AG08395 (cell line): ENCODE results near the gene GLCE.
"Not testable (repeated sequence)": the region's sequence is repeated elsewhere in the genome, so short reads cannot be mapped to it uniquely, and the experiment has no call there.

Experiments used
- DNase-seq: peaks from one replicate; pipeline ENCODE4 v3.0.0; 2012; ENCODE audit warnings: mixed read lengths, low spot score

Gene GLCE

DNA sequence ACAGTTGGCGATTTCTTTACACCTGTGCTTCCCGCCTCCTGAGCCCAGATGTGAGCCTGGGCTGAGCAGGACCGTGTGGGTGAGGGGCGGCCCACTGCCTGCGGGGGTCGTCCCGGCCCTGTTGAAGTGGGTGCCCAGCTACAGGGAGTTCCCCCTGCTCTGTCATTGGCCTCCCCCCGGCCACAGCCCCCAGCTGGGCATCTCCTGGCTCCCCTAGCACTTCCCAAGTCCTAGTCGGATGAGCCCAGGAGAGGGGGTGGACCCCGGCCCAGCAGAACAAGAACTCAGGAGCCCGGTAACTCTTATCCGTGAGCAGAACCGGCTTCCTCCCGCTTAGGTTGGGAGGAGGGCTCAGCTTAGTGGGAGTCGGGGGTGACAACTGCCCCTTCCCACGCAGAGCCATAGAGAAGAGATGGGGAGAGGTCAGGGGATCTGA is 139.0 kb downstream of the GLCE start:
- DNase-seq = no peak

DNA sequence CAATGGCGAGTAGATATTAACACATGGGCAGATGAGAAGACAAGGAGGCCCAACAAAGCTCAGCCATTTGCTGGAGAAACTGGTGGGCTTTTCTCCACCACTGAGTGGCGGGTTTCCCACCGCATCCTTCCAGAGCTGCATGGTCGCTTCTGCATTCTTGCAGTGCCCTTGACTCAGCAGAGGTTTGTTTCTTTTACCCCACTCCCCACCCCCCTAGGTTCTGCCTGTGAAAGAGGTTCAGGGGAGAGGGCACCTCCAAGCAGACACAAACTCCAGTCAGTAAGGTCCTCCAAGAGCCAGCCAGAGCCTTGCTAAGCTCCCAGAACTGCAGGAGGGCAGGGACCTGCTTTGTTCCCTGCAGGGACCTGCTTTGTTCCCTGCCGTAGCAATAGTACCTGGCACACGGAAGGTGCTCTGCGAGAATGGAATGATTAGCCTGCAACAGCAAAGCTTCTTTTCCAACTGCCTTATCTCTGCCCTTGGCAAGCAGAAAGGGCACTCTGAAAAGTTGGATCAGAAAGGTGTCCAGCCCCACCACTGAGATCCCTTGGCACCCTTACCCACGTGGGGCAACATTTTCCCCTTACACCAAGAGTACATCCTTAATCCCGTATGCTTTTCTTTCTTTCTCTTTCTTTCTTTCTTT is 139.6 kb downstream of the GLCE start:
- DNase-seq = no peak

DNA sequence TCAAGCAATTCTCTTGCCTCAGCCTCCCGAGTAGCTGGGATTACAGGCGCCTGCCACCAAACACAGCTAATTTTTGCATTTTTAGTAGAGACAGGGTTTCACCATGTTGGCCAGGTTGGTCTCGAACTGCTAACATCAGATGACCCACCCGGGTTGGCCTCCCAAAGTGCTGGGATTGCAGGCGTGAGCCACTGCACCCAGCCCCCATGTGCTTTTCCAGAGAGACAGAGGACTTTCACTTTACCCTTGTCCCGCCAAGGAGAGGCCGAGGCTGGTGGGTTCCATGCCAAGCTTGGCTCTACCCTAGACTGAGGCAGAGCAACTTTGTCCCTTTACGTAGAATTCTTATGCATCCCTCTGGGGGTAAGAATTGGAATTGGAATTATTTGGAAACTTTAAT is 140.7 kb downstream of the GLCE start:
- not testable (repeated sequence) for DNase-seq

DNA sequence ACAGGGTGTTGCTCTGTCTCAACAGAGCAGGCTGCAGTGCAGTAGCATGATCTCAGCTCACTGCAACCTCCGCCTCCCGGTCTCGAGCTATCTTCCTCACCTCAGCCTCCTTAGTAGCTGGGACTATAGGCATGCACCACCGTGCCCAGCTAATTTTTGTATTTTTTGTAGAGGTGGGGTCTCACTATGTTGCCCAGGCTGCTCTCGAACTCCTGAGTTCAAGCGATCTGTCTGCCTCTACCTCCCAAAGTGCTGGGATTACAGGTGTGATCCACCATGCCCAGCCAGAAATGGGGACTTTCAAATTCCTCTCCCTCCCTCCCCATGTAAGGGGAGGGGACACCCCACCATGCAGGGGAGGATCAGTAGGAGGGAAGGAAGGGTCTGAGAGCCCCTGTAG is 141.7 kb downstream of the GLCE start:
- DNase-seq = not testable (repeated sequence)

DNA sequence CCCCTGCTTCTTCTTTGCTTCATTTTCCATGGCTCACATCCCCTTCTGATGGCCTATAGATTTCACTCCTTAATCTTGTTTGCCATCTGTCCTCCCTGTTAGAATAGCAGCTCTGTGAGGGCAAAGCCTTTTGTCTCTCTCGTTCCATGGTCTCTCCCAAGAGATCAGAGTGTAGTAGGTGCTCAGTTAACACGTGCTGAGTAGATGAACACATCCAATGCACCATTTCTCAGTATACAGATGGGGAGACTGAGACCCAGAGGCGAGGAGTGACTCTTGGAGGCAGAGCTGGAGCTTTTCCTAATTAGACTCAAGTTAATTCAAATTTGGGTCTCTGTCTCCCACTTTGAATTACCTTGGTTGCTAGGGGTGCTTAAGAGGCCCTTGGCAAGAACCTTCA is 142.5 kb downstream of the GLCE start:
- no peak for DNase-seq

DNA sequence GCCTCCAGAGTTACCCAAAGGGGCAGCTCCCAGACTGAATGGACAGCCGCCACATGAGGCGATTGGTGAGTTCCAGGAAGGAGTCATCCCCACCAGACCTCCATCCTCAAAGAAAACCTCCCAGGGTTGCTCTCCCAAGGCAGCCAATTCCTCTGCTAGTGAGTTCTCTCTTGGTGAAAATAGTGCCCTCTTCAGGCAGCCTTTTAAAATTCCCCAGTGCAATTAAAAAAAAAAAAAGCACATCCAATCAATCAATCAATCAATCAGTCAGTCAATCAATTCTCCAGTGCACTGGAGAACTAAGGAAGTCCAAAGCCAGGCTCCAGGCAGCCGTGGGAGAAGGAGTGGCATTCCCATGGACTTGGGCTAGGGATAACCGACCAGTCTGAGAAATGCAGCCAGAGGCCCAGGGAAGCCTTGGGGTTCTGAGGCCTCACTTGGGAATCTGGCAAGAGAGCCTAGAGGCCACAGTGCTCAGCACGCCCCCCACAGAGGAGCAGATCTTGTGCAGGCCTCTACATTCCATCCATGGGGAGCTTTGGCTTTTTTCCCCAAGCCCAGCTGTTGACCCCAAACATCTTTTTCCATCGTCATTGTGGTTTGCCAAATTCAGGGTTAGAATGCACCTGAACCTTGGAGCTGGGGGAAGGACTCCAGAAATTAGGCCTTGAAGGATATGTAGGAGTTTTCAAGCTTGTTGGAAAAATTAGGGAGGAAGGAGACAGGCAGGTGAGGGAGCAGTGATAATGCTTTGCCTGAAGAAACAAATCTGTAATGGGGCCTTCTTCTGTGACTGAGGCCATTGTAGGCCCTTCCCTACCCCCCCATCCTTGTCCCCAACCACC is 143.1 kb downstream of the GLCE start:
- DNase-seq = no peak

DNA sequence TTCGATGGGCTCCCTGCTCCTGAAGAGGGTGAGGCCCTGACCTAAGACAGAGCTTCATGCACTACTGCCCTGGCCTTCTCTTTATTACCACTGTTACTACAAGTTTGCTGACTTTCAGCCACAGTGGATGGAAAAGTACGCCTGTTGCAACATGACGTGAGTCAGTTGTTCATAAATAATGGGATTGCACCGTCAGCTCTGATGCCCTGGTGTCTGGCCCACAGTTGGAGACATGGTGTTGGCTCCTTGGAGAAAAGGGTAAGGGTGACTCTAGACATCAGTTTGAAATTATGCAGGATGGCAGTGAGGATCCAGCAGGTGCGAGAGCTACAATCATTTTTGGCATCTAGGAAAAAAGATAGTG is 143.7 kb downstream of the GLCE start:
- peak; percentile 86 for DNase-seq

DNA sequence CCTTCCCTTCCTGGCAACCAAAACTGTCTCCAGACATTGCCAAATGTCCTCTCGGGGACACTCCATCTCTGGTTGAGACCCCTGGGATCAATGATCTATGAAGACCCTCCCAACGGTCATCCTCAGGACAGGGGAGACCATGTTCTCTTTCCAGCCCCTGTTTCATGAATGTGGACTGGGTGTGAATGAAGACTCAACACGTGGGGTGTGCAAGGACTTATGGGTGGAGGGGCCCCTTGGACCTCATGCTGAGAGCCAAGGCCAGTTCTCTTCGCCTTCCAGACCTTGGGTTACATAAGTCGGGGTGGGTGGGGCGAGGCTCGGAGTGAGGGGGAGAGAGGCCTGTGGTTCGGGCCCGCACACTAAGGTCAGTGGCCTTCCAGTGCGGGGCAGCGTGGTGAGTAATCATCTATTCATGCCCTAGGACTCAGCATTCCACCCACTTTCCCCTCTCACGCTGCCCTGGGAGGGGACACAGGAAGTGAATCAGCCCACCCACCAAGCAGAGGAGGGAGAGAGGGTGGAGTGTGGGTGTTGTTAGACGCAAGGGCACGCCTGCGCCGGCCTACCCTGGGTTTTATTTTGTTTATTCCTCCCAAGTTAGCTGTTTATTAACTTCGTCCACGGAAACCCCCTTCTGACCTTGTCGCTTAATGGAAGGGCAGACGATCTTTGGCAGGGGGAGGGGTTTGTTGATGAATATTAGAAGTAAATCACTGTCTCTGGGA is 144.9 kb downstream of the GLCE start:
- peak; percentile 92 for DNase-seq

DNA sequence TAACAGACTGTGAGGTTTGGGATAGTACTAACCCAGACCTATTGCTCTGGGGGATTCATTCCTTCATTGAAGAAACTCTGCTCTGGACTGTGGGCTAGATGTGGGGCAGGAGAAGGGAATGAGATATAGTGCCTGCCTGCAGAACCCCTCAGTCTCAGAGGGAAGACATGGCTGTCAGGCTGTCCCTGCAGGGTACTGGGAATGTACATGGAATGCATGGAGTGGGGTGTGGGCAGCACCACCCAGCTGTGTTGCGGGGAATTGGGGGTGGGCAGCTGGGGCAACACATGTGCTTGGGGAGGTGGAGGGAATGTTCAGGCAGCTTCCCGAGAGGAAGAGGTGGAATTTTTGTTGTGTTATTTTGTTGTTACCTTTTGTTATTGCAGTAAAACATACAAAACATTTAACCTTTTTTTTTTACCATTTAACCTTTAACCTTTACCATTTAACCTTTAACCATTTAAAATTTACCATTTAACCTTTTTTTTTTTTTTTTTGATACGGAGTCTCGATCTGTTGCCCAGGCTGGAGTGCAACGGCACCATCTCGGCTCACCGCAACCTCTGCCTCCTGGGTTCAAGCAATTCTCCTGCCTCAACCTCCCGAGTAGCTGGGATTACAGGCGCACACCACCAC is 145.6 kb downstream of the GLCE start:
- no peak for DNase-seq

DNA sequence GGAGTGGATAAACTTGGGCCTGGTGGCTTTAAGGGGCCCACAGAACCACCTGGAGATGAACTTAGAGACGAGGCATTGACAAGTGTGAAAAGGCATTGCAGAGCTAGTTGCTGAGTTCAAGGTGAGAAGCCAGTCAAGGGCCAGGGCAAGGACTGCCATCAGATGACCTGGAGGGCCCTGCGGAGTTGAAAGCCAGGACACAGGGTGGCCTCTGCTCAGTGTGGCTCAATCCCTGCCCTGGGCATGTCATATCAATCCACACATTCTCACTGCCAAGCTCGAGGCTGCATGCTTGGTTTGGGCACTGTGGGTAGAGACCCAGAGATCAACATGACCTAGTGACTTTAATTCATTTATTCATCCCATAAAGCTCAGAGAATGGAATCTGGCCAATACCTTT is 147.5 kb downstream of the GLCE start:
- no peak for DNase-seq

DNA sequence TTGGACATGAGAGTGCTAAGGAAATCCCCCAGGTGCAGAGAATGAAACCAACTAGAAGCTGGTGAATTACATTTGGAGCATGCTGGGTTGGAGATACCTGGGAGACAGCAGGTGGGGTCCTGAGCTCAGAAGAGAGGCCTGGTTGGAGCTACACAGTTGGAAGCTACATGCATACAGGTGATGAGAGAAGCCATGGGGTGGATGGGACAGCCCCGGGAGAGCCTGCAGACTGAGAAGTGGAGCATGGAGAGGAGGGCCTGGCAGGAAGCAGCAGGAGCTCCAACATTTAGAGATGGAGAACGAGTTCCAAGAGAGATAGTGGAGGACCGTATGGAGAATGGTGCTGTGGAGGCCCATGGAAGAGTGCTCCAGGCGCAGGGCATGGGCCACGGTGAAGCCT is 148.5 kb downstream of the GLCE start:
- DNase-seq = no peak

DNA sequence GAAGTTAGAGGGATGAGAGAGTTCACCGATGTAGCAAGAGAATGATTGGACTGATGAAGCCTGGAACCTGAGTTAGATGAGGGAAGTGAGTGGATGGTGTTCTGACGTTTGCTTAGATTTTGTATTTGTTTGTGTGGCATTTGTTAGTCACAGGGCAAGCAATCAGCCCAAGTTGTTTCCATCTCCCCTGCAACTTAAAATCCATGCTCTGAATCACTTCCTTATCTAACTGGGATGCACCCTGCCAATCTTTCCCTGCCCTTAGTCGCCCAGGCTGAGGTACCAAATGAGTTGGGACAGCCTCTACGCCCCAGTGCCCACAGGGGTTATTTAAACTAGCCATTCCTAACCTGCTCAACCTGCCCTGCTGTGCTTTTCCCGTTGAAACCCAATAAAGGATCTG is 150.9 kb downstream of the GLCE start:
- peak; percentile 39 for DNase-seq

DNA sequence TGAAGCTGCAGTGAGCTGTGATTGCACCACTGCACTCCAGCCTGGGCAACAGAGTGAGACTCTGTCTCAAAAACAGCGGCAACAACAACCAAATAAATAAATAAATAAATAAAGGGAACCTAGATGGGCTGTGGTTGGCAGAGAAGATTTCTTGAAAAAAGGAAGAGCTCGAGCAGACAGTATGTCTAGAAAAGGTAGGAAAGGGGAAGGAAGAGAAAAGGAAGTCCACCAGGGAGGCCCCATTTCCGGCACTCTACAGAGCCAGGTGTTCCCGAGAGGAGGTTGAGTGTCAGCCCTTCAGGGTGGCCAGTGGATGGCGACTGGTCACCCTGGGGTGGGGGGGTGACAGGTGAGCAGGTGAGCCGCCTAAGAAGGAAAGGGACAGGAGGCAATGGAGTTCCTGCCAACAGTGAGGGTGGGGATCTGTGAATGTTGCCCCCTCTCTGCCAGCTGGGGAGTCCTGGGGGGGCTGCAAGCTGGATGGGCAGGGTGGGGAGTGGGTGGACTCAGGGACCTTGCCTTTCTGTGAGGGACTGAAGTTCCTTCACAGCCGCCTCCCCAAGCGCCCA is 153.1 kb downstream of the GLCE start:
- DNase-seq = no peak

DNA sequence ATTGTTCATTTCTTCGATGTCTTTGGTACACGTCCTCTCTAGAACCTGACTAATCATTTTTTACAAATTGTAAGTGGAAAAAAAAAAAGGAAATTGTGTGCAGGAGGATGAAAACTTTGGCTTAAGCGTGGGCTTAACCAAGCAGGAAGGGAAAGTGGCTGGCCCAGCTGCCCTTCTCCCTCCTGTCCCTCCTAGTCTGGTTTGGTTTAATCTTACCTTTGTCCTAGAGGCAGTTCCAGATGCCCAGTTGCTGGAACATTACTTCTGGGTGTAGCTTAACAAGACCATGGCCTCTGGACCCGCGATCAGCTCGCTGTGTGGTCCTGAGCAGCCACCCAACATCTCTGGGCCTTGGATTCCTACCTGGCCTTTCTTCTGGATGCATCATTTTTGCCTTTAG is 153.7 kb downstream of the GLCE start:
- DNase-seq = no peak

DNA sequence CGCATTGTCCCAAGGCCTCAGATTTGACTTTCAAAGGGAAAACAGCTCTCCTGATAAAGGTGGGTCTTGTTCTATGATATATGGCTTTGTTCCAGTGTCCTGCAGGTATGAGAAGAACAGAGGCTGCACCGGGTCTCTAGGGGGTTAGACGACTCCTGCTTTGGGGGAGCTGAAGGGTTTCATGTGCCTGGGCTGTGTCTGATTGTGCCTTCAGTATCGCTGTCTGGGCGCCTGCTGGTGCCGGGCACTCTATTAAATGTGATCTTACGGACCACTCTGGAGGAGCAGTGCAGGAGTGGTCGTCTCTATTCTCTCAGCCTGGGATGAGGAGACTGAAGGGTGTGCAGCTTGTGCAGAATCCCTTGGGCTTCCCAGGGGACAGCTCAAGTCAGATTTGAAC is 154.3 kb downstream of the GLCE start:
- no peak for DNase-seq

DNA sequence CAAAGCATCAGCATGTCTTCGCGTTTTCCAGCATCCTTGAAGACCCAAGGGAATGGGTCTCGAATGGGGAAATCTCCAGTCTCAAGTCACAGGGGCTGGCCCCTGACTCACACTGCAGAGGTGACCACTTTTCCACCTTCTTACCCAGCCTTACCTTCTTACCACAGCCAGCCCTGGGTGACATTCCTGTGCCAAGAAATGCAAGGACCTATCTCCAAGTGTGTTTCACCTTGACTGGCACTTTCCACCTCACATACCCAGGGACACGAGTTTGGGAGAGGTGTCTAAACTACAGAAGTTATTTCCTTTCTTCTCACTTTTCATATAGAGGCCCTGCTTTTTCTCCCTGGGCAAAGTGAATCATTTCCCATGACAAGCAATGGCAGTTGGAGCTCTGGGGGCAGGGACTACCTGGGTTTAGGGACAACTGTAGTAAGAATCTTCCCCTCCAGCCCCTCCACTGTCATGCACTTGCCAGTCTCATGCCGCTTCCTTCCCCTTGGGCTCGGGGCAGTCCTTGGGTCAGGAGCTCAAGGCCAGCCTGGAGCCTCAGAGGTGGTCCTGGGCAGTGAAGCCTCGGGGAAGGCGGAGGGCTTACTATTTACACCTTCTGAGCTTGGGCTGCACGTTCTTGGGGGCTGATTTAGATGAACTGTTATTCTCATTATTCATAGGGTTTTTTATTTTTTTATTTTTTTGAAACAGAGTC is 155.1 kb downstream of the GLCE start:
- no peak for DNase-seq

DNA sequence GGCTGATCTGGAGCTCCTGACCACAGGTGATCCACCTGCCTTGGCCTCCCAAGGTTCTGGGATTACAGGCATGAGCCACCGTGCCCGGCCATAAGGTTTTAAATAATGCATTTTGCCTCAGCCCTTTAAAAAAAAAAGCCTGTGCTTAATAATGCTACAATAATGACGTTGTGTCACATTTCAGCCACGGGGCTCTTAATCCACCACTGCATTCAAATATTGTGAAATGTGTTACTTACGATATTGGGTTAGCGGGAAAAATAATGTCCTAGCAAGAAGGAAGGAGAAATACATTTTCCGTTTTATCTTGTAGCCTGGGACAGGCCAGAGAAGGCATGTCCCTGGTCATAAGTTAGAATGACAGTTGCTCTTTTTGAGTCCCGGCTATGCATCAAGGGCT is 155.9 kb downstream of the GLCE start:
- DNase-seq = no peak

DNA sequence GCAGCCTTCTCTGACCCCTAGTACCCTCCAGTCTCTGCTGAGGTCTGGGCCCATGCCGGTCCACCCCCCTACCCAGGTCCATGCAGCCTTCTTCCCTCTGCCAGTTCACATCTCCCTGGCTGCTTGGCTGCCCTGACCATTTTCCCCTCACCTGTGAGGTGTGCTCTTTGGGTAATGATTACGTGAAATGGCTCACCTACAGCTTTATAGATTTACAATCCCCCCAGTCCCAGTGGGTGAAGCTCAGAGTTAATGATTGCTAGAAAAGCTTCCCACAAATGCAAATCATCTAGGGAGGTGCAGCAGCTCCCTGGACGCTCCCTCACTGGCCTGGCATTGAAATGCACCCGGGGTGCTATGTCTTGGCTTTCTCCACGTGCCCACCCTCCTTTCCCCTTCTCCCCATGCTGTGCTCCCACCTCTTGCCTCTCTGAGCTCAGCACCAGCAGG is 157.0 kb downstream of the GLCE start:
- no peak for DNase-seq

DNA sequence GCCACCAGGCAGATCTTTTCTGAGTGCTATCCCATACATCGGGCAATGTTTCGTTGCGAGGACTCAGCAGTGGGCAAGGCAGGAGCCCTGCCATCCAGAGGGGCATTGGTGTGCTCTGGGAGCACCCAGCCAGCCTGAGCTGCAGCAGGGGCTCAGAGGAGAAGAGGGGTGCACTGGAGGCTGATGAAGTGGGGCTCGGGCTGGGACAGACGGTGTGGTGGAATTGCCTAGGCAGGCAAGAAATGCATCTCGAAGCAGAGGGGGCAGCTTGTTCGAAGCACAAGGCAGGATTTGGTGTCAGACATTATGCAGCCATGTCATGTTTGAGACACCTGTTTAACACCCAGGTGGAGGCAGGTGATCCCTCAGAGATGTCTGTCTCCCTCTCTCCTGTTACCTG is 157.6 kb downstream of the GLCE start:
- no peak for DNase-seq

DNA sequence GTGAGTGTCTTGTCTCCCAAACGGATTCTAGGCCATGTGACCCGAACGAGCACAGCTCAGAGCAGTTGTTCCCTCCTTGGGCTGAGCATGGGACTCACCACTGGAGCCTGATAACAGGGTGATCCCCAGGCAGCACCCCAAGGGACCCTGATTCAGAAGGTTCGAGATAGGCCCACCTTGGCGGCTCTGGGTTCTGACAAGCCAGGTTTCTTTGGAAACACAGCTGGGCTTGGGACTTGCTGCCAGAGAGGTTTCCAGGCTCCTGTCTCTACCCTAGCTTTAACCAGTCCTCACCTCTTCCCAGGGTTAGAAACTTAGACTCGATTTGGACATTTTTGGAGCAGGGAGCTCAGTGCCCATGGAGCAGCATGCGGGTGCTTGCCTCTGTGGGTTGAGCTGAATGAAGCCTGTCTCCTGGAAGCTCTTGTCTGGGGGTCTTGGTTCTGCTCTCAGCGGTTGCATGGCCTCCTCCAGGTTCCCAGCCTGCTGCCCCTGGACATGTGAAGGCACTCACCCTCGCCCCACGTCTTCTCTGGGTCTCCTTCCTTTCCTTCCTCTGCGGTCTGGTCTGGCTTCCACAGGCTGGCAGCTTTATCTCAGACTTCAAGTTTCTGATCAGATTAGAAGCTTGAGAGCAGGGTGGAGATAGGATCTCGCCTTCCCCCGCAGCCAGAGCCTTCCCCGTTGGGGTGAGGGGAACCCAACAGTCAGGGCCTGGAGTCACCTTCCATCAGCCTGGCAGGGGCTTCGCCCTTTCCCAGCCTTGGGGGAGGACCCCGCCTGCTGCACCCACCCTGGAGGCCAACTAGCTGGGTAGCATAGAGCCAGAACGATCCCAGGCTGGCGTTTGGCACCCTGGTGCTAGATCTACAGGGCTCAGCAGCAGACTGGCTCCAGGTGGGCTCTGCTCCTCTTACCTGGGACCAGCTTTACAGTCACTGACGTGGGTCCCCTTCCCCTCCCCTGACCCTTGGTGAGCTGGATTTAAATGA is 159.2 kb downstream of the GLCE start:
- DNase-seq = no peak
